GM12864 (cell line): ENCODE measurements around the gene SRGN.
A peak's percentile ranks its signal among the peaks of the same experiment; 100 is the strongest.

Experiments
- DNase-seq: peaks from one replicate; pipeline ENCODE4 v3.0.0-alpha.2; 2011; ENCODE audit warnings: low read depth
- H3K4me3 ChIP-seq: 2 replicates; pipeline ENCODE4 v1.5.1; 2011; ENCODE audit warnings: mild to moderate bottlenecking, low read depth, low read length, control low read depth
- CTCF ChIP-seq: IDR thresholded peaks from 2 replicates; pipeline ENCODE4 v1.5.1; 2011; ENCODE audit warnings: low read depth, mild to moderate bottlenecking, moderate library complexity, low read length, control low read depth, inconsistent platforms; ENCODE audit errors: missing control alignments

Gene SRGN

GRCh38 chr10:69074532-69074931 is 13.4 kb upstream of the SRGN start:
- no peak overlapping the region for H3K4me3 ChIP-seq
- no peak for DNase-seq
- TF ChIP-seq CTCF, result no peak

- no peak for DNase-seq
These were observed 12.5 kb upstream of the SRGN start for GRCh38 chr10:69075431-69075830.

GRCh38 chr10:69078311-69078710 is 9.6 kb upstream of the SRGN start:
- H3K4me3 ChIP-seq, result no peak overlapping the region
- DNase-seq, result no peak
- TF ChIP-seq CTCF, result no peak

More at GRCh38 chr10:69075431-69075830, 12.5 kb upstream of the SRGN start:
- H3K4me3 ChIP-seq, result no peak overlapping the region
- TF ChIP-seq CTCF, result no peak

- DNase-seq, result no peak
- no peak overlapping the region for H3K4me3 ChIP-seq
- no peak for TF ChIP-seq CTCF
These were observed 7.7 kb upstream of the SRGN start for GRCh38 chr10:69080226-69080625.

- TF ChIP-seq CTCF, result no peak
- H3K4me3 ChIP-seq, result no peak overlapping the region
- DNase-seq, result no peak
These were observed 1.8 kb upstream of the SRGN start for GRCh38 chr10:69086001-69086509.

GRCh38 chr10:69088471-69088769 is 517 bp downstream of the SRGN start:
- peak overlapping the region; percentile 87 for H3K4me3 ChIP-seq
- DNase-seq, result no peak

More at GRCh38 chr10:69088471-69088769, 517 bp downstream of the SRGN start:
- no peak for TF ChIP-seq CTCF
